Measurements from ENCODE around the gene DTD1. TPM values are rescaled to one million over a fixed set of nuclear protein-coding genes. Genes with fewer than 3 reads are reported as not detected.

The DTD1 gene
- total RNA-seq, 1 donor from 2014 or later = 38.1 TPM

- no peak overlapping the region for H3K4me3 Mint-ChIP-seq (ENCODE audit: unreplicated experiment)
- peaks cover 4% of the 10 kb centered on the region for H3K36me3 Mint-ChIP-seq (ENCODE audit: low read depth, unreplicated experiment)
Measured at GRCh38 chr20:18683839-18684238, 96.0 kb downstream of the DTD1 start.

GRCh38 chr20:18684775-18685174 lies 96.9 kb downstream of the DTD1 start:
- Mint-ChIP-seq H3K27ac (ENCODE audit: unreplicated experiment) (no peak overlapping the region), H3K4me1 (ENCODE audit: low read depth, unreplicated experiment) (peaks cover 5% of the 10 kb centered on the region), H3K27me3 (ENCODE audit: low read depth, unreplicated experiment) (no peaks in the 10 kb centered on the region), H3K9me3 (ENCODE audit: unreplicated experiment) (no peaks in the 10 kb centered on the region), H3K36me3 (ENCODE audit: low read depth, unreplicated experiment) (peaks cover 4% of the 10 kb centered on the region), H3K4me3 (ENCODE audit: unreplicated experiment) (no peak overlapping the region)
- no peak for FAIRE-seq
- H3K9ac ChIP-seq (ENCODE audit: low read length) = no peak overlapping the region
- H3K9me3 ChIP-seq (ENCODE audit: insufficient read depth, low read depth, low read length) = no peaks in the 10 kb centered on the region
- DNase-seq (ENCODE audit: low read depth) = no peak
- no peak overlapping the region for H3K4me3 ChIP-seq (ENCODE audit: insufficient read depth, low read depth, low read length)
- H3K4me1 ChIP-seq (ENCODE audit: insufficient read depth, low read length) = no peaks in the 10 kb centered on the region
- H2AFZ ChIP-seq (ENCODE audit: low read depth, low read length) = no peak overlapping the region
- no peaks in the 10 kb centered on the region for H3K27me3 ChIP-seq (ENCODE audit: insufficient read depth, low read length)
- no peaks in the 10 kb centered on the region for H3K79me2 ChIP-seq (ENCODE audit: insufficient read depth, low read length)
- peaks cover 10% of the 10 kb centered on the region for H4K20me1 ChIP-seq (ENCODE audit: insufficient read depth, low read length)
- no peak overlapping the region for H3K27ac ChIP-seq (ENCODE audit: low read depth, low read length)
- no peaks in the 10 kb centered on the region for H3K36me3 ChIP-seq (ENCODE audit: insufficient read depth, low read length)
- no peak overlapping the region for H3K4me2 ChIP-seq (ENCODE audit: low read length)
- TF ChIP-seq CTCF (IDR thresholded peaks at IDR 0.05; ENCODE audit: insufficient read depth, low read depth, low read length) (no peak), EZH2 (IDR thresholded peaks at IDR 0.05; ENCODE audit: insufficient read depth, low read length) (no peak)

More at GRCh38 chr20:18683839-18684238, 96.0 kb downstream of the DTD1 start:
- no peaks in the 10 kb centered on the region for H3K9me3 Mint-ChIP-seq (ENCODE audit: unreplicated experiment)
- DNase-seq (ENCODE audit: low read depth) = no peak
- Histone ChIP-seq H3K4me2 (ENCODE audit: low read length) (no peak overlapping the region), H3K79me2 (ENCODE audit: insufficient read depth, low read length) (no peaks in the 10 kb centered on the region), H3K9ac (ENCODE audit: low read length) (no peak overlapping the region), H3K27ac (ENCODE audit: low read depth, low read length) (no peak overlapping the region), H3K4me3 (ENCODE audit: insufficient read depth, low read depth, low read length) (no peak overlapping the region), H2AFZ (ENCODE audit: low read depth, low read length) (no peak overlapping the region), H3K27me3 (ENCODE audit: insufficient read depth, low read length) (no peaks in the 10 kb centered on the region), H3K4me1 (ENCODE audit: insufficient read depth, low read length) (no peaks in the 10 kb centered on the region), H4K20me1 (ENCODE audit: insufficient read depth, low read length) (peaks cover 10% of the 10 kb centered on the region), H3K36me3 (ENCODE audit: insufficient read depth, low read length) (no peaks in the 10 kb centered on the region), H3K9me3 (ENCODE audit: insufficient read depth, low read depth, low read length) (no peaks in the 10 kb centered on the region)
- TF ChIP-seq EZH2 (IDR thresholded peaks at IDR 0.05; ENCODE audit: insufficient read depth, low read length) (no peak), CTCF (IDR thresholded peaks at IDR 0.05; ENCODE audit: insufficient read depth, low read depth, low read length) (no peak)
- H3K27me3 Mint-ChIP-seq (ENCODE audit: low read depth, unreplicated experiment) = no peaks in the 10 kb centered on the region
- H3K4me1 Mint-ChIP-seq (ENCODE audit: low read depth, unreplicated experiment) = peaks cover 7% of the 10 kb centered on the region
- H3K27ac Mint-ChIP-seq (ENCODE audit: unreplicated experiment) = no peak overlapping the region
- FAIRE-seq = no peak

- peaks cover 5% of the 10 kb centered on the region for H3K4me1 Mint-ChIP-seq (ENCODE audit: low read depth, unreplicated experiment)
- no peaks in the 10 kb centered on the region for H3K9me3 ChIP-seq (ENCODE audit: insufficient read depth, low read depth, low read length)
- no peak overlapping the region for H3K27ac ChIP-seq (ENCODE audit: low read depth, low read length)
- H3K27me3 ChIP-seq (ENCODE audit: insufficient read depth, low read length) = no peaks in the 10 kb centered on the region
- H3K9me3 Mint-ChIP-seq (ENCODE audit: unreplicated experiment) = no peaks in the 10 kb centered on the region
- peaks cover 3% of the 10 kb centered on the region for H3K36me3 Mint-ChIP-seq (ENCODE audit: low read depth, unreplicated experiment)
- H3K9ac ChIP-seq (ENCODE audit: low read length) = no peak overlapping the region
- H3K27ac Mint-ChIP-seq (ENCODE audit: unreplicated experiment) = no peak overlapping the region
- DNase-seq (ENCODE audit: low read depth) (no peak), FAIRE-seq (no peak)
- H3K4me2 ChIP-seq (ENCODE audit: low read length) = no peak overlapping the region
- no peak overlapping the region for H3K4me3 Mint-ChIP-seq (ENCODE audit: unreplicated experiment)
- H4K20me1 ChIP-seq (ENCODE audit: insufficient read depth, low read length) = peaks cover 10% of the 10 kb centered on the region
- no peaks in the 10 kb centered on the region for H3K36me3 ChIP-seq (ENCODE audit: insufficient read depth, low read length)
- H2AFZ ChIP-seq (ENCODE audit: low read depth, low read length) = no peak overlapping the region
- H3K4me1 ChIP-seq (ENCODE audit: insufficient read depth, low read length) = no peaks in the 10 kb centered on the region
- no peaks in the 10 kb centered on the region for H3K79me2 ChIP-seq (ENCODE audit: insufficient read depth, low read length)
- no peak overlapping the region for H3K4me3 ChIP-seq (ENCODE audit: insufficient read depth, low read depth, low read length)
- no peak for TF ChIP-seq EZH2 (IDR thresholded peaks at IDR 0.05; ENCODE audit: insufficient read depth, low read length)
- TF ChIP-seq CTCF (IDR thresholded peaks at IDR 0.05; ENCODE audit: insufficient read depth, low read depth, low read length) = no peak
- no peaks in the 10 kb centered on the region for H3K27me3 Mint-ChIP-seq (ENCODE audit: low read depth, unreplicated experiment)
Measured at GRCh38 chr20:18685406-18685805, 97.6 kb downstream of the DTD1 start.

Measured in astrocyte (in vitro differentiated cells and primary cell).